Neural progenitor cell (in vitro differentiated cells): ENCODE data around the gene HUNK. TPM values are rescaled to one million over a fixed set of nuclear protein-coding genes. Genes with fewer than 3 reads are reported as not detected.

Experiments used
- DNase-seq: peaks from one replicate; pipeline ENCODE4 v3.0.0-alpha.2; 2016; ENCODE audit warnings: low spot score
- H2AFZ ChIP-seq: fragments of 200-600 bp; sonication (generic); replicated peaks from 2 replicates; pipeline ENCODE4 v1.6.1; 2016; ENCODE audit warnings: antibody characterized with exemption
- H3F3A ChIP-seq: fragments of 200-600 bp; sonication (generic); 2 replicates; pipeline ENCODE4 v1.6.1; 2016; ENCODE audit warnings: antibody characterized with exemption, low read depth
- H3K27ac ChIP-seq: fragments of 200-600 bp; sonication (generic); 2 replicates; pipeline ENCODE4 v1.5.1; 2016; ENCODE audit warnings: mild to moderate bottlenecking
- H3K27me3 ChIP-seq: fragments of 200-600 bp; sonication (generic); 2 replicates; pipeline ENCODE4 v1.6.1; 2016; ENCODE audit warnings: mild to moderate bottlenecking, moderate library complexity
- H3K36me3 ChIP-seq: fragments of 200-600 bp; sonication (generic); 2 replicates; pipeline ENCODE4 v1.5.1; 2016
- H3K4me1 ChIP-seq: fragments of 200-600 bp; sonication (generic); 2 replicates; pipeline ENCODE4 v1.6.1; 2016; ENCODE audit warnings: mixed run types
- H3K4me2 ChIP-seq: fragments of 200-600 bp; sonication (generic); 2 replicates; pipeline ENCODE4 v1.6.1; 2016
- H3K4me3 ChIP-seq: fragments of 200-600 bp; sonication (generic); 2 replicates; pipeline ENCODE4 v1.5.1; 2016
- H3K79me2 ChIP-seq: fragments of 200-600 bp; sonication (generic); 2 replicates; pipeline ENCODE4 v1.6.1; 2016; ENCODE audit warnings: low read depth
- H3K9ac ChIP-seq: fragments of 200-600 bp; sonication (generic); 2 replicates; pipeline ENCODE4 v1.6.1; 2016
- H3K9me3 ChIP-seq: fragments of 200-600 bp; sonication (generic); 2 replicates; pipeline ENCODE4 v1.5.1; 2016; ENCODE audit warnings: low read depth
- H4K20me1 ChIP-seq: fragments of 200-600 bp; sonication (generic); 2 replicates; pipeline ENCODE4 v1.6.1; 2016; ENCODE audit warnings: low read depth
- H3K27ac Mint-ChIP-seq: 3 replicates; pipeline ENCODE4 v1.8.0; 2021; ENCODE audit warnings: mixed read lengths
- H3K27me3 Mint-ChIP-seq: 2 replicates; pipeline ENCODE4 v1.8.0; 2022; ENCODE audit warnings: low read depth, mild to moderate bottlenecking, inconsistent platforms, moderate library complexity, mixed read lengths; ENCODE audit not compliant: insufficient read depth
- H3K36me3 Mint-ChIP-seq: 3 replicates; pipeline ENCODE4 v1.8.0; 2021; ENCODE audit warnings: mixed read lengths
- H3K4me1 Mint-ChIP-seq: 3 replicates; pipeline ENCODE4 v1.8.0; 2021; ENCODE audit warnings: mixed read lengths
- H3K4me3 Mint-ChIP-seq: 3 replicates; pipeline ENCODE4 v1.8.0; 2021; ENCODE audit warnings: mild to moderate bottlenecking, moderate library complexity, mixed read lengths
- H3K9me3 Mint-ChIP-seq: 3 replicates; pipeline ENCODE4 v1.8.0; 2020; ENCODE audit warnings: mixed read lengths
- EZH2 ChIP-seq: fragments of 200-600 bp; sonication (generic); IDR thresholded peaks from 2 replicates; pipeline ENCODE4 v1.6.1; 2017; ENCODE audit warnings: antibody characterized with exemption, mild to moderate bottlenecking, moderate library complexity
- EZH2phosphoT487 ChIP-seq: fragments of 200-600 bp; sonication (generic); IDR thresholded peaks from 2 replicates; pipeline ENCODE4 v1.6.1; 2017; ENCODE audit warnings: antibody characterized with exemption
- total RNA-seq: library from RNA; depleted of rRNA; stranded (reverse); fragments of >200 nt; gene quantifications from 2 replicates; pipeline ENCODE4 v1.2.3, GENCODE V29; 2015; ENCODE audit warnings: low replicate concordance
- TF ChIP-seq, protein P1 (sequence below): fragments of 200-600 bp; sonication (generic); IDR thresholded peaks from 2 replicates; pipeline ENCODE4 v1.5.1; 2017; ENCODE audit warnings: antibody characterized with exemption, mild to moderate bottlenecking

HUNK gene
- total RNA-seq, 1 donor from 2014 or later, result 4.7 TPM

DNA sequence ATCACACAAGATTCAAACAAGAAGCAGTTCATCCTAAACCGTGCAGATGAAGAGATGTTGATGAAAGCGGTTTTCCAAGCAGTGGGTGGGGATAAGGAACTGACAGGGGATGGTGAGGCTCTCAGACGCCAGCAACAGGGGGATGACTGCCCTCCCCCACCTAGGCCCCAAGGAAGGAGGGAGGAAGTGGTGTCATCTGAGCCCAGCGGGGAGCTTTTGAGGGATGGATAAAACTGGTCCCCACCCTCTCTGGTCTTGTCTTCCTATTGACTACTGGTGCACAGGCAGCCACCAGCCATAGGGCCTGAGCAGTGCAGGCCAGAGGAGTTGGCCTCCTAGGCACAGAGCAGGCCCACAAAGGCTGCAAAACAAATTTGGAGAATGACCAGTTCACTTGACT lies 175.5 kb downstream of the HUNK start:
- Histone ChIP-seq H3F3A (peaks cover 3% of the 10 kb centered on the region), H3K27me3 (no peaks in the 10 kb centered on the region), H3K79me2 (no peaks in the 10 kb centered on the region), H3K27ac (no peak overlapping the region), H3K4me2 (no peak overlapping the region), H3K9me3 (peaks cover 3% of the 10 kb centered on the region), H3K4me1 (peaks cover 10% of the 10 kb centered on the region), H3K36me3 (no peaks in the 10 kb centered on the region), H4K20me1 (no peaks in the 10 kb centered on the region), H2AFZ (peak overlapping the region; percentile 3), H3K9ac (no peak overlapping the region), H3K4me3 (no peak overlapping the region)
- peak overlapping the region; percentile 7 for H3K4me3 Mint-ChIP-seq
- TF ChIP-seq EZH2 (no peak), EZH2phosphoT487 (no peak)
- TF ChIP-seq, protein P1, sequence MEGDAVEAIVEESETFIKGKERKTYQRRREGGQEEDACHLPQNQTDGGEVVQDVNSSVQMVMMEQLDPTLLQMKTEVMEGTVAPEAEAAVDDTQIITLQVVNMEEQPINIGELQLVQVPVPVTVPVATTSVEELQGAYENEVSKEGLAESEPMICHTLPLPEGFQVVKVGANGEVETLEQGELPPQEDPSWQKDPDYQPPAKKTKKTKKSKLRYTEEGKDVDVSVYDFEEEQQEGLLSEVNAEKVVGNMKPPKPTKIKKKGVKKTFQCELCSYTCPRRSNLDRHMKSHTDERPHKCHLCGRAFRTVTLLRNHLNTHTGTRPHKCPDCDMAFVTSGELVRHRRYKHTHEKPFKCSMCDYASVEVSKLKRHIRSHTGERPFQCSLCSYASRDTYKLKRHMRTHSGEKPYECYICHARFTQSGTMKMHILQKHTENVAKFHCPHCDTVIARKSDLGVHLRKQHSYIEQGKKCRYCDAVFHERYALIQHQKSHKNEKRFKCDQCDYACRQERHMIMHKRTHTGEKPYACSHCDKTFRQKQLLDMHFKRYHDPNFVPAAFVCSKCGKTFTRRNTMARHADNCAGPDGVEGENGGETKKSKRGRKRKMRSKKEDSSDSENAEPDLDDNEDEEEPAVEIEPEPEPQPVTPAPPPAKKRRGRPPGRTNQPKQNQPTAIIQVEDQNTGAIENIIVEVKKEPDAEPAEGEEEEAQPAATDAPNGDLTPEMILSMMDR, result no peak
- no peak for DNase-seq
- peaks cover 3% of the 10 kb centered on the region for H3K36me3 Mint-ChIP-seq
- H3K27ac Mint-ChIP-seq, result peak overlapping the region; percentile 46
- peaks cover 33% of the 10 kb centered on the region for H3K4me1 Mint-ChIP-seq
- H3K9me3 Mint-ChIP-seq, result peaks cover 11% of the 10 kb centered on the region
- peaks cover 2% of the 10 kb centered on the region for H3K27me3 Mint-ChIP-seq

Other genes starting within 250 kb of the HUNK start
- 147 and 183 TPM in 2 replicates for gene SOD1, start 213.3 kb upstream of the HUNK start, total RNA-seq
- gene SCAF4, start 140.9 kb upstream of the HUNK start, total RNA-seq, result 27.0 and 31.9 TPM in 2 replicates